HG03280 (cell line): ENCODE measurements around the gene PRICKLE4.

Source experiments
- ATAC-seq: cut with Tn5 transposase; IDR thresholded peaks from one replicate; pipeline ENCODE4 v1.9.1; 2021; ENCODE audit warnings: mild to moderate bottlenecking, moderate library complexity; ENCODE audit not compliant: unreplicated experiment

The PRICKLE4 gene, protein sequence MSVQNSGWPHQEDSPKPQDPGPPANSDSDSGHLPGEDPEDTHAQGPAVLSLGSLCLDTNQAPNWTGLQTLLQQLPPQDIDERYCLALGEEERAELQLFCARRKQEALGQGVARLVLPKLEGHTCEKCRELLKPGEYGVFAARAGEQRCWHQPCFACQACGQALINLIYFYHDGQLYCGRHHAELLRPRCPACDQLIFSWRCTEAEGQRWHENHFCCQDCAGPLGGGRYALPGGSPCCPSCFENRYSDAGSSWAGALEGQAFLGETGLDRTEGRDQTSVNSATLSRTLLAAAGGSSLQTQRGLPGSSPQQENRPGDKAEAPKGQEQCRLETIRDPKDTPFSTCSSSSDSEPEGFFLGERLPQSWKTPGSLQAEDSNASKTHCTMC

DNA sequence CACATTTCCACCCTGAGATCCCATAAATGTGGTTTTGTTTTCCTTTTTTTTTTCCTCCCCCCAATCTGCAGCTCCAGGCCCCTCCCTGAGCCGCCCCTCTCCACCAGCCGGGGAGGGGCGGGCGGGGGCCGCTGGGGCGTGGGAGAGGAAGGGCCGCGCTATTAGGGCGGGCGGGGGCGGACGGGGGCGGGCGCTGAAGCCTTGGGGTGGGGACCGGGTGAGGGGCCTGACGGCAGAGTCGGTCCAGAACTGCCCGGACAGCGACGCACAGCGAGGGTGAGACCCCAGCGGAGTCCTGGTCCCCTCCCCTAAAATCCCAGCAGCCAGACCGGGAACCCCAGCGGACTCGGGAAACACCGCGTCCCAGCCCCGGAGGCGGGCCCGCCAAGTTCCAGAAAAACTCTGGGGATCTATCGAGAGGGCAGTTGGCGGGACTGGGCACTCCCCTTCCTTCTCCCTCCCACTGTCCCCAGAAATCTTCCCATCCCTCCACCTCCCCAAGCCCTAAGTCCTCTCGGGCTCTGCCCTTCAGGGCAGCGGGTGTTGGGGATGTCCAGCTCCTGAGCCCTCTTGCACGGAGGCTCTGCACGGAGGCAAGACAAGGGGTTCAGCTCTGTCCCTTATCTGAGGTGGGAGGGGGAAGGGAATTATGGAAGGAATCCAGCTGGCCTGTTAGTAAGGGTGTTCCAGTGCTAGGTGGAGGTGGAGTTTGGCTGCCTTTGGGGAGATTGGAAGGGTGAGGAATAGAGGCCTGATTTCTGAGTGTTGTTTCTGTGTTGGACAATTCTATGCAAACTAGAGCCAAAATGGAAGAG lies at the start of gene PRICKLE4:
Gene PRICKLE4 (plus strand): TSS at position 232 of the 815 bp plus-strand sequence. CDS start 2,692 bp downstream, outside the sequence.
- no peak for ATAC-seq

DNA sequence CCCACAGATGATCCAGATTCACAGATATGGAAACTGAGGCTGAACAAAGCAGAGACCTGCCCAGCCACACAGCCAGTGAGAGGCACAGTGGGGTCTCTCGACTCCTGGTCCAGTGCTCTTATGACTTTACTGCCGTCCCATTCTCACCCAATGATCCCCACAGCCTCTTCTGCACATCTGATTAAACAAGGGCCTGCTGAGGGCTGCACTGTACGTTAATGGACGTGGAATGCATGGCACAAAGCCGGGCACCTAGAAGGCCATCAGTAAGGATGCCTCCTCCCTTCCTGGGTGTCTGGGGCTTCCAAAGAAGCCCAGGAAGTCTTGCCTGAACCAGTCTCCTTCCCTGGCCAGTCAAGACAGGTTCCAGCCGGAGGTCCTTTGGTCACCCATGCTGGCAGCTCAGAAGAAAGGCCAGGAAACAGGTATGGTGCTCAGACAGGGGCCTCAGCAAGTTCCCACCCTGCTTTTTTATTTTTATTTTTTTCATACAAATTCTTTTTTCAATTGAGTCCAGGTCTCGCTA lies 49.0 kb upstream of the PRICKLE4 start:
- ATAC-seq, result no peak

DNA sequence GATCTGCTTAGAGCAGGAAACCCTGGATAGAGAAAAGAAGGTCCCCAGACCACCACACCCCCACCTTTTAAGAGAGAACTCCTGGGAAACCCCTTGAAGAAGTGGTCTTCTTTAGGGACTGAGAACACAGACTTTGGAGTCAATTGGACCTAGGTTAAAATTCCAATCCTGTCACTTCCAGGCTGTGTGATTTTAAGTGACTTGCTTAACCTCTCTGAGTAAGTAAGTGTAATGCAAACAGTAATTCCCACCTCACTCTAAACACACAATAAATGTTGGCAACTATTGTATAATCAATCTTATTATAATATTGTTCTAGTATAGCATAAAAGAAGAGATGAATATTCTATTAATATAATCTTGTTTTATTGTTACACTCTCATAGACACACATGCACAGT lies 48.4 kb upstream of the PRICKLE4 start:
- ATAC-seq, result no peak

DNA sequence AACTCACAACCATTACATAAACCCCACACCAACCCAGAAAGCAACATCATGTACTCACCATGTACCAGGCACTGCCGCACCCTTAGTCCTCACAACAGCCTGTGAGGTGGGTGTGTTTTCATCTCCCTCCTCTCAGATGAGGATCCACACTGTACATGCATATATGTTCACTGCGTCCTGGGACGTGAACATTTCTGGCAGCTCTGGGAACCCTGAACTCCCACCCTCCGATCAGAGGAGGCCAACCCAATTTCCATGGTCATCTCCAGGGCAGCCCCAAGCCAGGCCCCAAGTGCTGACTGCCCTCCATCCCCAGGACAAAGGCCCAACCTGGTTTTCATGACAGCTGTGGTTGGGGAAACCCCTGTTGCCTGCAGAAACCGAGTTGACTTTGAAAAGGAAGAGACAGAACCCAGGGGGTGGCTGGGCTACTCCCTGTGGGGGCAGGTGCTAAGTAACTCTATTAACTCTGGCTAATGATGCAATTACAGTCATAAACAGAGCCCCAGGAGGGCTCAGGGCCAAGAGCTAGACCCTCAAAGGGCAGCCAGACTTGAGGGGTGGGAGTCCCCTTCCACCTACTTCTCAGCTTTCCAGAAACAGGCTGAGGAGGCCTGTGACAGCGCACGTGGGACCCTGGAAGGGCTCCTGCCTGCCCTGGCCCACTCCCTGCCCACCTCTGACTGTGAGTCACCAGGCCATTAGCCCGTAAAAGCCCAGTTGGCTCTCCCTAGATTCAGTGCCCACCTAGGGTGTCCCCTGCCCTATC lies 47.8 kb upstream of the PRICKLE4 start:
- peak; percentile 34 for ATAC-seq

DNA sequence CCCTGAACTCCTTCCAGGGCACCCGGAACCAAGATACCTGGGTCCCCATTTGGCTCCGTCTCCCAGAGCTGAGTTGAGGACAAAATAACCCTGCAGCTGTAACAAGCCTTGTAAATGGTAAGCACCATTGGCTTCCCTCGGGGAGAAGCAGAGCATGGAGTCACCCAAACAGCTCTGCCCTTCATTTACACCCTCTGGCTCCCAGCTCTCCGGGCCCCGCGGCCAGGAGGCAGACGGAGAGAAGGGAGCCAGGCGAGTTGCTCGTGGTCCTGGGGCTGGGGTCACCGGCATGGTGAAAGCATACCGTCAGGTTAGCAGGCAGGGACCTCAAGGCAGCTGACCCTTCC lies 47.2 kb upstream of the PRICKLE4 start:
- no peak for ATAC-seq

DNA sequence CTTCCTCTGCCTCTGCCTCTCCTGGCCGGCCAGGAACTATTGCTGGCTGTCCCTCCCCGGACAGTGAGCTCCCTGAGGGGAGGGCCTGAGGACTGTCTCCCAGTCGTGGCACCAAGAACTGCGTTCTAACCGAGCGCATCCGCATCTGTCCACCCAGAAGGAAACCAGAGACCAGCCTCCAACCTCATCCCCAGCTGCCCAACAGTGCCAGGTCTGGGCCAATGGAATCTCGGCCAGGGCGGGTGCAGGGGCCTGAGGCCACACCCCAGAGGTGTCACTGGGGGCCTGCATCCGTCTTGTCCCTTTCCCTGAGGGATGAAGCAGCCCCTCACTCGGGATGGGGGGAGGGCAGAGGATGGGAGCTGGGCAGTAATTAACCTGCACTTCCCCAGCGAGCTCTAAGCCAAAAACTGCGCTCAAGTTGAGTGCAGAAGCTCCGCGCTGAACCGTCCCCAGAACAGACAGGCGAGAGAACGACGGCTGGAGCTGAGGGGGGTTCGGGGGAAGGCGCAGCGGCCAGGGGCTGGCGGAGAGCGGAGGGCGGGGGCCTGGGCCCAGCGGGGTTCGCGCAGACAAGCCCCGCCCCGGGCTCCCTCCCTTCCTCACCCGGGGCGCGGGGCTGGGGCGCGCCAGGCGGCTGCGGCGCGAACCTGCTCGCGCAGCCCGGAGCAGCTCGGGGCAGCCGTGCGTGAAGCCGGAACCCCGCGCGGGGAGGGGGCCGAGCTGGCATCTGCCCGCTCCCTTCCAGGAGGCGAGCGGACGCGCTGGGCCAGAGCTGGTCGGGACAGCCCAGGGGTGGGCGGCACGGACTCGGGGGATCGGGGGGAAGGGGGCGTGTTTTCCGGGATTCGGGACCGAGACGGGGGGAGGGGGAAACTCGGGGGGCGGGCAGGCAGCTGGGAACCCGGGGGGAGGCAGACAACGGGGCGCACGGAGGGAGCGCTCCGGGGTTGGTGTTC lies 46.6 kb upstream of the PRICKLE4 start:
- ATAC-seq, result peak; percentile 50

DNA sequence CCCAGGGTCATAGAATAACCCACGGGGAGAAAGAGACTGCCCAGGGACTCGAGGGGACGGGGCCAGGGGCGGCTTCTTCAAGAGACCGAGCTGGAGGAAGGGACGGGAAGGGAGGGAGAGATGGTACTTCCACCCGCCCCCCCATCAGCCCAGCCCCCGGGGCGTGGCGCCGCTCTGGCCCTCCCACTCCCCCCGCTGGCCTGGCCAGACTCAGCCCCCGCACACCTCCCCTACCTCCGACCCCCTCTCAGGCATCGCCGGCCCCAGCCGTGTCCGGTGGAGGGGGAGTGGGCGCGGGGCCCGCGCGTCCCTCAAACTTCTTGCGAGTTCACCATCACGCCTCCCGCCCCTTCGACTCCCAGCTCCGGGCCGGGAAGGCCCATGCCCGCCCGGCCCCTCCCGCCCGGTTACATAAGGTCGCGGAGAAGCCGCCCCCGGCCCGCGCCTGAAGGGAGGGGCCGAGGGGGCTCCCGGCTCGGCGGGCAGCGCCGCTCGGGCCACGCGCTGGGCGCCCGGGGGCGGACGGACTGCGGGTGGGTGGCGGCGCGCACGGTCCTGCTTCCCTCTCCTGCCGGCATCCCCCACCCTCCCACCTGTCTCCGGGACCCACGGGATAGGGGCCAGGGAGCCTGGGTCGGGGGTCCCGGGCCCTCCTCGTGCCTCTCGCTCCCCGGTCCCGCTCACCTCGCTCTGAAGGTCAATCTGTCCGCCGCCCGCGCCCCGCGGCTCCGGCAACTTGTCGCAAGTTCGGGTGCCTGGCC lies 45.7 kb upstream of the PRICKLE4 start:
- ATAC-seq, result peak; percentile 13

DNA sequence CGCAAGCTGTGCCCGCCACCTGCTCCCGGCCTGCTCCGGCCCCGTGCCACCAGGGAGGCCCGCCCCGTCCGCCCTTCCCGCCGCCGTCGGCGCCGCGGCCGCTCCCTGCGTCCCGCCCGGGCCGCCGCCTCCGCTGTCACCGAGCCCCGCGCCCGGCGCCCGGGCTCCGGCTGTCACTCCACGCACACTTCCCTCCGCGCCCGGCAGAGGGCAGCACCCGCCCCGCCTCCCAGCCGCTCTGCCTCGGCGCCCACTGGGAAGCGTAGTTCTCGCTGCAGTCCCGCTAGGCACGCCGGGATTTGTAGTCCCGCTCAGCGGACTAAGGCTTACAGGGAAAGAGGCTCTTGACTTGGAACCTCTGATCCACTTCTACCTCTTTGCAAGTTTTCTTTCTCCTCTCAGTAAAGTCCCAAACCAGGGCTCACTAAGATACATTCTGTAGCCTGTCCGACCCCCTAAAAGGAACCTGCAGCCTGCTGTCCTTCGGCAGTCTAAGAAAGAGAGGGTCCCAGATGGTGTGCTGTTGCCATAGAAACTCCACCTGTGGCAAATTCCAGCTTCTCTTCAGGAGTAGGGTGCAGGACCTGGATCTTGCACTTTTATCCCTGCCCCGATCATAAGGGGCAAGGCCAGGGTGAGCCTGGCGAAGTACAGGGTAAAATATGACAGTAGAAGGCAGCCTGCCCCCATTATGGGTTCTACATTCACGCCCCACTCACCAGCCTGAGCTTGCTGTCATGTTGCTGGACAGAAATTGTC lies 45.0 kb upstream of the PRICKLE4 start, which contains the start of gene TFEB:
Gene TFEB (minus strand): TSS at position 182 of the 759 bp plus-strand sequence. CDS start 44,395 bp downstream, outside the sequence.
- ATAC-seq, result peak; percentile 50

DNA sequence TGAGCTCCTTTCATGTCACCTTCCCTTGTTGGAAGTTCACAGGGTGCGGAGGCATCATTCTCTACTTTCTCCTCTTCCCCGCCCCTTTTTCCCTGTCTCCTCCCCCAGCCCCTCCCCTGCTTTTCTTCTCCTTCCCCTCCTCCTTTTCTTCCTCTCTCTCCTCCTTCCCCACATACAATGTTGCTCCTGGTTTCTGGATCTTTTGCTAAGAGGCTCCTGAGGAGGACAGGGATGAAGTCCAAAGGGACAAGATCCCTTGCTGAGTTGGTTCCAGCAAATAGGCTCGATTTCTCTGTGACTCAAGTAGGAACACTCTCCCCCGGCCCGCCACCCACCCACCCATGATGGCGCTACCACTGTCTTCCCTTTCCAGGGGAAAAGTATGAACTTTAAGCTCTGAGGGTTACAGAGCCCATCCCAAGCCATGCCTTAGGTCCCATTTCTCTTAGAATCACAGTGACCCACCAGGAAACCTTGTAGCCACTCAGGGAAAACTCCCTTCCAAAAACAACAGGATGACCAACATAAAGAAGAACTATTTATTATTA lies 44.3 kb upstream of the PRICKLE4 start:
- ATAC-seq, result no peak

DNA sequence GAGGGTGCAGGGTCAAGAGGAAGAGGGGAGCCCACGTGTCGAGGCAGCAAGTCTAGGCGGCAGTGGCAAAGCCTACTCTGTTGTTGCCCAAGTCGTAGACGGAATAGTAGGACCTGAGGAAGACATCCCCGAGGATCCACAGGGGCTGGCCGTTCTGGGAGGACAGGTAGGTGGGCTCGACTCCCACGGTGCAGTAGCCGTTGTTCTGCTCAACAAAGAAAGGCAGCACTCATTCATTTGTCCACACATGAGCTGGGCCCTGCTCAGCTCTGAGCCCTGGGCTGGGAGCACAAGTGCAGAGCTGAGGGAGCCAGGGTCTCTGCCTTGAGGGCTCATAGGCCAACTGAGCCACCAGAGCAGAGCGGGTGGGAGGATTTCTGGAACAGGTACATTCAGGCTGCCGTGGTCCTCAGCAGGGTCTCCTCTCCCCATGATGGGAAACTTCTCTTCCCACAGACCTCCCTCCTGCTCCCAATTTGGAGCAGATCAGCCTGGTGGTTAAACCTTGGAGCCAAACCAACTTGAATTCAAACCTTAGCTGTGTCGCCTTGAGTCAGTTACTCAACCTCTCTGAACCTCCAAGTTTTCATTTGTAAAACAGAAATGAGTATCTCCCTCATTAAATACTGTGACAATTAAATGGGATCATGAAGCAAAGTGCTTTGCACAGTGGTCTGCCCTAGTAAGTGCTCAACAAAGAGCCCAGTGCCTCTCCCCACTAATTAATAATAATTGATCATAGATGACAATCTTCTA lies 43.6 kb upstream of the PRICKLE4 start:
- no peak for ATAC-seq

DNA sequence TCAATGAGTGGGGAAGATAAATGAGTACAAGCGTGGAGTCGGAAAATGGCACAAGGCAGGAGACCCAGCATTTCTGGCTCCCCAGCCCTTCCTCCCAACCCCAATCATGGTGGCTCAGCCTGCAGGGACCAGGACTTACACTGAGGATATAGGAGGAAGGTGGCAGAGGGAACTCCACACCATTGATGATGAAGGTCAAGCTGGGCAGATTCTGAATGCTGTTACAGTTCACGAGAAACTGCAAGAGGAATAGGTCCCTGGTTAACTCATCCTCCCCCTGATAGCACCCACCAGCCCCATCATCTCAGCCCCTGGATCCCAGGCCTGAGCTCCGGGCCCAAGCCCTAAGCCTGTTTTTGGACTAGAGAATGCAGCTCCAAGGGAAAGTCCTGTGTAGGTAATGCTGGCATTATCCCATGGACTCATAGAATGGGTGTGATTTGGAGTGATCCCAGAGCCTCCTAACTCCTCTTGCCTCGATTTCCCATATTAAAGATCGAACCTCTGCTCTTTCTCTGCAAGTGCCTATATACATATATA lies 42.9 kb upstream of the PRICKLE4 start:
- no peak for ATAC-seq

DNA sequence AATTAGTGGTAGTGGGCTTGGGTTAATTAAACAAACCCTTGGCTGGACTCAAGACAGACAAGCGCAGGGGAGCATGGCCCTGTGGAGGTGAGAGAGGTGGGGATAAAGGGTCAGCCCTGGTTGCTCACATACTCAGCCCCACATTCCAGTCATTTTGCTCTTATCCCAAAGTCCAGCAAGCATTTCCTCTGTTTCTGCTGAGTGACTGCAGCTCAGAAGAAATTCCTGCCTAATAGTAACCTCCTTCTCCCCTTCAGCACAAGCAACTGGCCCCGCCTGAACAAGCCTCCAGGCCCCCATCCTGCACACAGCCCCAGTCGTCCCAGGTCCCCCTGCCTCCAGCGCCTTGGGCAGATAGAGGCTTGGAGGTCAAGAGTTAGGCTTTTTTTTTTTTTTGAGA lies 41.5 kb upstream of the PRICKLE4 start:
- no peak for ATAC-seq

DNA sequence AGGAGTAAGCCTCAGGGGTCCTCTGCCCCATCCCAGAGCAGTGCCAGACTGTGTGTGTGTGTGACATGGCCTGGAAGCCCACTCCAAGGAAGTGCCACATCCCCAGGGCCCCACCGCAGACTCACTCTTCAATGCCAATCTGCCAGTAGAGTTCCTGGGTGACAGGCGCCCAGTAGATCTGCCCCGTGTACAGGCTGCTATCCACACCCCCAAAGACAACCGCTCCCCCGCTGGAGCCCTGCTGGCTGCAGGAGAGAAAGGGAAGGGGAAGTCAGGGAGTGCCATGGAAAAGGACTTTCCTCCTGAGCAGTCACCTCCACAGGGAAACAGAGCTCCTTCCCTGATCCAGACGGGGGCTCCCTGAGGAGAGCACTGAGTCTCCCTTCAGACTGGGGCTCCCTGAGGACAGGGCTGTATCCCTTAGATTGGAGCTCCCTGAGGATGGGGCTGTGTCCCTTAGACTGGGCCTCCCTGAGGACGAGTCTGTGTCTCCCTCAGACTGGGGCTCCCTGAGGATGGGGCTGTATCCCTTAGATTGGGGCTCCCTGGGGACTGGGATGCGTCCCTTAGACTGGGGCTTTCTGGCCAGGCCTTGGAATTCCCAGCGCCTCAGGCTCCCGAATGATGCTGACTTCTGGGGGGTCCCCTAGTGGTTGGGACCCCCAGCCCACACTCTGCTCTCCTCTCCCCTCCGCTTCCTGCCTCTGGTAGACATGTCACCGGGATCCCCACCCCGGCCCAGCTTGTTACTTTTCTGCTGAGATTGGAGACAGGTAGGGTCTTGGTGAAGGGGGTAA lies 40.0 kb upstream of the PRICKLE4 start:
- no peak for ATAC-seq

DNA sequence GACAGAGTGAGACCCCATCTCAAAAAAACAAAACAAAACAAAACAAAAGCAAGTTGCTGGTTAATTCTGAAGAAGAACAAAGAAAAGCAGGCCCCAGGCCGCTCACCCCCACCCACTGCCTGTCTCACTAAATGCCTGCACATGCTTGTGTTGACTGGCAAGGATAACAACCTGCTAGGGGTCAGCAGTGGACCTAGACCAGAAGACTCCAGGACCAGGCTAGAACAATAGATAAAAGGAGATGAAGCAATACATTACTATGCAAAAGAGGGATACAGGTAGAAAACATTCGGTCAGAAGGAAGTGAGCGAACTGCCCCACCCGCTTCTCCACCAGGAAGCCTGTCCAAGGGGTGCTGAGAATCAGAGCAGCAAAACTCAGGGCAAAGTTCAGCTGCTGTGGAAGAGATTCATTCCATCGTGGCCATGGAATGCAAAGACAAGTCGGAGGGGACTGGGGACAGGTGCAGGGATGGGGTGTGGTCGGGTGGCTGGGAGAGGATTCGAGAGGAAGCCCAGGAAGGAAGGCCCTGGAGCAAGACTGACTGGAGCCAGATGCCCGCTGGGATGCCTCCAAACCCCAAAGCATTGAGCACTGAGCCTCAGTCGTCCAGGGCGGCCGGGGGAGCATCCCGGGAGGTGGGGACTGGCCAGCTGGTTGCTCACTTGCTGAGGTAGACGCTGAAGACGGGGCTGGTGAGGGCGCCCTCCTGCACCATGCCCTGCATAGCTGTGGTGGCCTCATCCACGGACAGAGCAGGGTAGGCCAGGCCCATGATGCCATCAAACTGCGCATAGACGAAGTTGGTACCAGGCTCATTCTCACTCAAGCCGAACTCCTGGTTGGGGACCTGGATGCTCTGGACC lies 38.7 kb upstream of the PRICKLE4 start:
- ATAC-seq, result no peak
